Measurements from ENCODE around the gene SH2D3A. TPM values are rescaled to one million over a fixed set of nuclear protein-coding genes. Genes with fewer than 3 reads are reported as not detected.
"Not testable (repeated sequence)": the region's sequence is repeated elsewhere in the genome, so short reads cannot be mapped to it uniquely, and the experiment has no call there.

Gene SH2D3A
- total RNA-seq, 1 experiment from 2014 or later, result 17.9 TPM

DNA sequence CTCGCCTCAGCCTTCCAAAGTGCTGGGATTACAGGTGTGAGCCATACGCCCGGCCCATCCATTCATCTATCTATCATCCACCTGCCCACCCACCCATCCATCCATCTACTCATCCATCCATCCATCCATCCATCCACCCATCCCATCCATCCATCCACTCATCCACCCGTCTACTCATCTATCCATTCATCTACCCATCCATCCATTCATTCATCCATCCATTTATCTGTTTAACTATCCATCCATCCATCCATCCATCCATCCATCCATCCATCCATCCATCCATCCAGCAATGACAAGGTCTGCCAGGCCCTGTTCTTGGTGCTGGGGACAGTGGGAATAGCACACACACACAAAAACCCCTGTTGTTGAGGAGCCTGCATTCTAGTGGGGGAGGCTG is 9.8 kb upstream of the SH2D3A start:
- H2BK5ac ChIP-seq (ENCODE audit: insufficient read length, low read length), result no peak overlapping the region
- Mint-ChIP-seq H3K27me3 (ENCODE audit: low read depth) (peaks cover 6% of the 10 kb centered on the region), H3K9me3 (peaks cover 3 to 40% of the 10 kb centered on the region in 2 experiments; a peak in 4 of 5 replicates), H3K4me3 (no peak overlapping the region; a peak in 1 of 5 replicates), H3K36me3 (ENCODE audit: insufficient read depth in 1 of 3, low read depth in 3 of 3) (no peaks in the 10 kb centered on the region), H3K27ac (no peak overlapping the region), H3K4me1 (peaks cover 4 to 8% of the 10 kb centered on the region in 2 experiments; a peak in 2 of 4 replicates)
- no peak overlapping the region for H3K18ac ChIP-seq (ENCODE audit: insufficient read length, low read depth, low read length)
- DNase-seq, result no peak
- no peaks in the 10 kb centered on the region for H3K79me1 ChIP-seq (ENCODE audit: insufficient read depth, low read depth, low read length, poor library complexity, severe bottlenecking)
- no peak overlapping the region for H3K23ac ChIP-seq (ENCODE audit: insufficient read length, low read depth, low read length)
- H4K8ac ChIP-seq (replicated peaks; ENCODE audit: insufficient read length, low read depth, low read length), result no peak overlapping the region
- no peaks in the 10 kb centered on the region for H3K4me1 ChIP-seq (ENCODE audit: insufficient read depth, low read length)
- TF ChIP-seq, protein P1, sequence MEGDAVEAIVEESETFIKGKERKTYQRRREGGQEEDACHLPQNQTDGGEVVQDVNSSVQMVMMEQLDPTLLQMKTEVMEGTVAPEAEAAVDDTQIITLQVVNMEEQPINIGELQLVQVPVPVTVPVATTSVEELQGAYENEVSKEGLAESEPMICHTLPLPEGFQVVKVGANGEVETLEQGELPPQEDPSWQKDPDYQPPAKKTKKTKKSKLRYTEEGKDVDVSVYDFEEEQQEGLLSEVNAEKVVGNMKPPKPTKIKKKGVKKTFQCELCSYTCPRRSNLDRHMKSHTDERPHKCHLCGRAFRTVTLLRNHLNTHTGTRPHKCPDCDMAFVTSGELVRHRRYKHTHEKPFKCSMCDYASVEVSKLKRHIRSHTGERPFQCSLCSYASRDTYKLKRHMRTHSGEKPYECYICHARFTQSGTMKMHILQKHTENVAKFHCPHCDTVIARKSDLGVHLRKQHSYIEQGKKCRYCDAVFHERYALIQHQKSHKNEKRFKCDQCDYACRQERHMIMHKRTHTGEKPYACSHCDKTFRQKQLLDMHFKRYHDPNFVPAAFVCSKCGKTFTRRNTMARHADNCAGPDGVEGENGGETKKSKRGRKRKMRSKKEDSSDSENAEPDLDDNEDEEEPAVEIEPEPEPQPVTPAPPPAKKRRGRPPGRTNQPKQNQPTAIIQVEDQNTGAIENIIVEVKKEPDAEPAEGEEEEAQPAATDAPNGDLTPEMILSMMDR (conservative IDR thresholded peaks at IDR 0.05), result no peak
- no peak overlapping the region for H2BK12ac ChIP-seq (ENCODE audit: insufficient read length, low read depth, low read length)
- no peak overlapping the region for H2AK5ac ChIP-seq (ENCODE audit: insufficient read length, low read length)
- no peak overlapping the region for H3K56ac ChIP-seq (ENCODE audit: insufficient read length, low read depth, low read length)
- H3K23me2 ChIP-seq (ENCODE audit: insufficient read length, low read depth, low read length, poor library complexity, severe bottlenecking), result no peaks in the 10 kb centered on the region
- no peak overlapping the region for H3K14ac ChIP-seq (ENCODE audit: insufficient read depth, low read length)
- no peak overlapping the region for H3K4me2 ChIP-seq (ENCODE audit: insufficient read depth, insufficient read length, low read length)
- no peaks in the 10 kb centered on the region for H3K27me3 ChIP-seq (ENCODE audit: insufficient read depth, low read length)
- no peak overlapping the region for H3K9ac ChIP-seq (ENCODE audit: extremely low read depth, insufficient read length, low read length)
- H3K79me2 ChIP-seq (ENCODE audit: insufficient read depth, low read length), result no peaks in the 10 kb centered on the region
- H2BK120ac ChIP-seq (ENCODE audit: low read depth, low read length, poor library complexity, severe bottlenecking), result no peak overlapping the region
- no CpG with 5 or more reads among the region's 4 CpGs for WGBS (ENCODE audit: extremely low coverage, insufficient read length, low lambda C conversion rate)
- no peak overlapping the region for H3K27ac ChIP-seq (ENCODE audit: insufficient read length, low read depth, low read length)
- no peak overlapping the region for H2BK20ac ChIP-seq (ENCODE audit: low read depth, low read length, poor library complexity, severe bottlenecking)
- H3K9me3 ChIP-seq (ENCODE audit: control insufficient read depth, low read depth, low read length), result no peaks in the 10 kb centered on the region
- H4K5ac ChIP-seq (ENCODE audit: insufficient read length, low read depth, low read length), result no peak overlapping the region
- H3T11ph ChIP-seq (ENCODE audit: low read length), result no peak overlapping the region
- no peak overlapping the region for H3K4ac ChIP-seq (ENCODE audit: low read depth, low read length)
- no peak overlapping the region for H2AFZ ChIP-seq (ENCODE audit: low read length)
- no peak overlapping the region for H4K91ac ChIP-seq (ENCODE audit: insufficient read length, low read depth, low read length)
- H2BK15ac ChIP-seq (ENCODE audit: low read depth, low read length), result no peak overlapping the region
- H4K20me1 ChIP-seq (ENCODE audit: control insufficient read depth, insufficient read depth, insufficient read length), result no peaks in the 10 kb centered on the region

DNA sequence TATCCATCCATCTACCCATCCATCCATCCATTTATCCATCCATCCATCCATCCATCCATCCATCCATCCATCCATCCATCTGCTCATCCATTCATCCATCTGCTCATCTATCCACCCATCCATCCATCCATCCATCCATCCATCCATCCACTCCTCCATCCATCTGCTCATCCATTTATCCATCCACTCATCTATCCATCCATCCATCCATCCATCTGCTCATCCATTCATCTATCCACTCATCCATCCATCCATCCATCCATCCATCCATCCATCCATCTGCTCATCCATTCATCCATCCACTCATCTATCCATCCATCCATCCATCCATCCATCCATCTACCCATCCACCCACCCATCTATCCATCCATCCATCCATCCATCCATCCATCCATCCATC is 8.8 kb upstream of the SH2D3A start:
- not testable (repeated sequence) for H4K5ac ChIP-seq (ENCODE audit: insufficient read length, low read depth, low read length); H3T11ph ChIP-seq (ENCODE audit: low read length); H2AK5ac ChIP-seq (ENCODE audit: insufficient read length, low read length); H3K27ac Mint-ChIP-seq; H3K79me1 ChIP-seq (ENCODE audit: insufficient read depth, low read depth, low read length, poor library complexity, severe bottlenecking); H2AFZ ChIP-seq (ENCODE audit: low read length); H3K4me1 ChIP-seq (ENCODE audit: insufficient read depth, low read length); H3K27me3 Mint-ChIP-seq (ENCODE audit: low read depth); H4K91ac ChIP-seq (ENCODE audit: insufficient read length, low read depth, low read length); H3K4me1 Mint-ChIP-seq; H3K56ac ChIP-seq (ENCODE audit: insufficient read length, low read depth, low read length); H3K18ac ChIP-seq (ENCODE audit: insufficient read length, low read depth, low read length); H3K27me3 ChIP-seq (ENCODE audit: insufficient read depth, low read length); H3K36me3 Mint-ChIP-seq (ENCODE audit: insufficient read depth in 1 of 3, low read depth in 3 of 3); H4K8ac ChIP-seq (replicated peaks; ENCODE audit: insufficient read length, low read depth, low read length); H3K4me2 ChIP-seq (ENCODE audit: insufficient read depth, insufficient read length, low read length); H3K27ac ChIP-seq (ENCODE audit: insufficient read length, low read depth, low read length); H2BK5ac ChIP-seq (ENCODE audit: insufficient read length, low read length); H3K14ac ChIP-seq (ENCODE audit: insufficient read depth, low read length); H3K9ac ChIP-seq (ENCODE audit: extremely low read depth, insufficient read length, low read length); H3K9me3 ChIP-seq (ENCODE audit: control insufficient read depth, low read depth, low read length); H2BK12ac ChIP-seq (ENCODE audit: insufficient read length, low read depth, low read length); H3K4ac ChIP-seq (ENCODE audit: low read depth, low read length); H2BK15ac ChIP-seq (ENCODE audit: low read depth, low read length); H3K4me3 Mint-ChIP-seq; H3K23ac ChIP-seq (ENCODE audit: insufficient read length, low read depth, low read length); H4K20me1 ChIP-seq (ENCODE audit: control insufficient read depth, insufficient read depth, insufficient read length); H3K79me2 ChIP-seq (ENCODE audit: insufficient read depth, low read length); H3K23me2 ChIP-seq (ENCODE audit: insufficient read length, low read depth, low read length, poor library complexity, severe bottlenecking); DNase-seq; H2BK120ac ChIP-seq (ENCODE audit: low read depth, low read length, poor library complexity, severe bottlenecking); H2BK20ac ChIP-seq (ENCODE audit: low read depth, low read length, poor library complexity, severe bottlenecking)
- peaks cover 3 to 35% of the 10 kb centered on the region in 2 experiments; a peak in 4 of 5 replicates for H3K9me3 Mint-ChIP-seq
